ENCODE results near the gene MORN1.

The MORN1 gene

GRCh38 chr1:2320760-2321667, 70.3 kb downstream of the MORN1 start:
- no peak overlapping the region for H3K27ac ChIP-seq (replicated peaks)
- DNase-seq (ENCODE audit: low read depth in 1 of 2, low spot score in 1 of 2), result no peak
- no peak overlapping the region for H3K4me3 ChIP-seq (replicated peaks; ENCODE audit: insufficient read depth, low read length)
- no peak for TF ChIP-seq CTCF (IDR thresholded peaks at IDR 0.05; ENCODE audit: insufficient read depth, low read length)
- no peak for TF ChIP-seq SPI1 (IDR thresholded peaks at IDR 0.05; ENCODE audit: borderline replicate concordance, low read depth)
- no peak for TF ChIP-seq REST (IDR thresholded peaks at IDR 0.05; ENCODE audit: insufficient replicate concordance, low read depth)
- TF ChIP-seq GABPA (IDR thresholded peaks at IDR 0.05; ENCODE audit: low read depth), result no peak
- H3K27me3 ChIP-seq (ENCODE audit: insufficient read depth, poor library complexity, severe bottlenecking), result peaks cover 4% of the 10 kb centered on the region

GRCh38 chr1:2320006-2320405, 71.3 kb downstream of the MORN1 start:
- TF ChIP-seq GABPA (IDR thresholded peaks at IDR 0.05; ENCODE audit: low read depth) (no peak), REST (IDR thresholded peaks at IDR 0.05; ENCODE audit: insufficient replicate concordance, low read depth) (no peak), SPI1 (IDR thresholded peaks at IDR 0.05; ENCODE audit: borderline replicate concordance, low read depth) (no peak), CTCF (IDR thresholded peaks at IDR 0.05; ENCODE audit: insufficient read depth, low read length) (no peak), POLR2AphosphoS5 (IDR thresholded peaks at IDR 0.05; ENCODE audit: low read depth) (no peak)
- peaks cover 8% of the 10 kb centered on the region for H3K27me3 ChIP-seq (ENCODE audit: insufficient read depth, poor library complexity, severe bottlenecking)

GRCh38 chr1:2319291-2319690, 72.1 kb downstream of the MORN1 start:
- DNase-seq (ENCODE audit: low read depth in 1 of 2, low spot score in 1 of 2), result no peak
- Histone ChIP-seq H3K4me3 (replicated peaks; ENCODE audit: insufficient read depth, low read length) (no peak overlapping the region), H3K27me3 (ENCODE audit: insufficient read depth, poor library complexity, severe bottlenecking) (peaks cover 8% of the 10 kb centered on the region), H3K27ac (replicated peaks) (no peak overlapping the region)
- no peak for TF ChIP-seq REST (IDR thresholded peaks at IDR 0.05; ENCODE audit: insufficient replicate concordance, low read depth)

More at GRCh38 chr1:2320006-2320405, 71.3 kb downstream of the MORN1 start:
- DNase-seq (ENCODE audit: low read depth in 1 of 2, low spot score in 1 of 2), result no peak
- H3K27ac ChIP-seq (replicated peaks), result no peak overlapping the region
- no peak overlapping the region for H3K4me3 ChIP-seq (replicated peaks; ENCODE audit: insufficient read depth, low read length)

All from HL-60 (cell line).